ENCODE results near the gene RBM22.

RBM22 gene

GRCh38 chr5:150651924-150652671 lies 48.8 kb downstream of the RBM22 start:
- no peak for DNase-seq (ENCODE audit: low read depth in 2 of 2)

GRCh38 chr5:150651382-150651781 lies 49.5 kb downstream of the RBM22 start:
- DNase-seq (ENCODE audit: low read depth in 2 of 2), result no peak

GRCh38 chr5:150650021-150651006 lies 50.5 kb downstream of the RBM22 start:
- DNase-seq (ENCODE audit: low read depth in 2 of 2), result no peak

- no peak for DNase-seq (ENCODE audit: low read depth in 2 of 2)
Measured at GRCh38 chr5:150649108-150650020, 51.5 kb downstream of the RBM22 start.

GRCh38 chr5:150648294-150649107 lies 52.4 kb downstream of the RBM22 start:
- no peak for DNase-seq (ENCODE audit: low read depth in 2 of 2)

- no peak for DNase-seq (ENCODE audit: low read depth in 2 of 2)
Measured at GRCh38 chr5:150647275-150648251, 53.3 kb downstream of the RBM22 start.

GRCh38 chr5:150645070-150645700 lies 55.7 kb downstream of the RBM22 start:
- no peak for DNase-seq (ENCODE audit: low read depth in 2 of 2)

GRCh38 chr5:150644514-150644913 lies 56.3 kb downstream of the RBM22 start:
- no peak for DNase-seq (ENCODE audit: low read depth in 2 of 2)

GRCh38 chr5:150644058-150644457 lies 56.8 kb downstream of the RBM22 start:
- no peak for DNase-seq (ENCODE audit: low read depth in 2 of 2)

- no peak for DNase-seq (ENCODE audit: low read depth in 2 of 2)
Measured at GRCh38 chr5:150642991-150643710, 57.7 kb downstream of the RBM22 start.

- no peak for DNase-seq (ENCODE audit: low read depth in 2 of 2)
Measured at GRCh38 chr5:150642567-150642927, 58.3 kb downstream of the RBM22 start.

GRCh38 chr5:150641824-150642566 lies 58.9 kb downstream of the RBM22 start:
- DNase-seq (ENCODE audit: low read depth in 2 of 2), result no peak

GRCh38 chr5:150641006-150641570 lies 59.8 kb downstream of the RBM22 start:
- no peak for DNase-seq (ENCODE audit: low read depth in 2 of 2)

Measured in stimulated activated CD4-positive, alpha-beta T cell treated with anti-CD3 and anti-CD28 coated beads, Interleukin-4, amount 100 ng/mL, for 48 hours (primary cell).